ENCODE data around the gene TIFAB. TPM values are rescaled to one million over a fixed set of nuclear protein-coding genes. Genes with fewer than 3 reads are reported as not detected.

Gene TIFAB
- total and polyA plus RNA-seq, 7 donors, result 0.46 to 1.4 TPM; not detected in 5

DNA sequence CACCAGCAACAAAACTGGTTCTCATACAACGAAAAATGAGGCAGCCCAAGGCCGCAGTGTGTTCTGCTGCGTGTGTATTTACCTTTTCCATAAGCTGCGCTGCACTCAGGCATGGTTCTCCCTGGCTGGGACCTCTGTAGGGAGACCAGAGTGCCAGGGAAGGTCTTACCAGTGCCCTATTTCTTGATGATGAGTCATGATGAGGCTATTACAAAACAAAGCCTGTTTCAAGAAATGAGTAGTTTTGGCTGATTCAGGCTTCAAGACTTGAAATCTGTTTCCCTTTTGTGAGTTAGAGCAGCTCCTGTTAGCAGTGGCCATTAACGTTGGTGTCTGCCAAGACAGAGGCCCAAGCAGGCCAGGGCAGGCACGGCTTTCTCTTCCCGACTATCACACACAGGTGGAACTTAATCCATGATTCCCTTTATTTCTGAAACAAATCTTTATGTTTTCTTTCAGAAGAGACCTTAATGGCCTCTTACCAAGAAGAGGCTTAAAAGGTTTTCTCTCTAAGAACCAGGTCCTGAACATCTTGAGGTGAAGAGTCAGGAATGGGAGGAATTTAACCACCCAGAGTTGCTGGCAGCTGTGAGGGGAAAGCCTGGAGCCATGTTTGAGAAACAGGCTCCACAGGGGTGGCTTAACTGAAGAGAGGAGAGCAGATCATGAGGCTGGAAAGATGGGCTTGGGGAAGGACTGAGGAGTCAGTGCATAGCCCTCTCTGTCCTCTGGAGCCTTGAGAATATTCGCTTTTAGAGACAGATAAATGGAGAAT lies 41.4 kb upstream of the TIFAB start:
- H3K36me3 ChIP-seq, result no peaks in the 10 kb centered on the region
- H3K4me1 ChIP-seq, result peaks cover 0 to 20% (median 18%) of the 10 kb centered on the region in 4 donors
- H3K27ac ChIP-seq, result no peak overlapping the region
- no peak overlapping the region for H3K4me3 ChIP-seq
- H3K9me3 ChIP-seq, result no peaks in the 10 kb centered on the region
- 78 to 83% methylated on average over 8 of the region's 8 CpGs for WGBS, 2 donors
- no peak for DNase-seq
- peaks cover 12 to 44% (median 36%) of the 10 kb centered on the region in 3 donors for H3K27me3 ChIP-seq
- intact Hi-C loops (cut with DNase I), result no loop called here
- TF ChIP-seq POLR2A (IDR thresholded peaks at IDR 0.05) (no peak), POLR2AphosphoS5 (IDR thresholded peaks at IDR 0.05) (no peak), CTCF (IDR thresholded peaks at IDR 0.05) (no peak), EP300 (IDR thresholded peaks at IDR 0.05) (no peak)

GRCh38 chr5:135492319-135492626 lies 40.1 kb upstream of the TIFAB start:
- TF ChIP-seq EP300 (IDR thresholded peaks at IDR 0.05), result no peak
- TF ChIP-seq POLR2A (IDR thresholded peaks at IDR 0.05), result no peak
- intact Hi-C loops (cut with DNase I), result no loop called here
- no peak for DNase-seq

GRCh38 chr5:135491552-135492318 lies 39.6 kb upstream of the TIFAB start:
- H3K9me3 ChIP-seq, result no peaks in the 10 kb centered on the region
- intact Hi-C loops (cut with DNase I), result no loop called here
- no peak overlapping the region for H3K4me3 ChIP-seq
- DNase-seq, result no peak
- no peak for TF ChIP-seq EP300 (IDR thresholded peaks at IDR 0.05)
- TF ChIP-seq POLR2A (IDR thresholded peaks at IDR 0.05), result no peak
- no peak for TF ChIP-seq POLR2AphosphoS5 (IDR thresholded peaks at IDR 0.05)
- TF ChIP-seq CTCF (IDR thresholded peaks at IDR 0.05), result no peak
- 8 to 15% methylated on average over 40 of the region's 40 CpGs for WGBS, 2 donors
- no peak overlapping the region for H3K27ac ChIP-seq
- peaks cover 13 to 62% (median 54%) of the 10 kb centered on the region in 3 donors for H3K27me3 ChIP-seq
- H3K36me3 ChIP-seq, result no peaks in the 10 kb centered on the region
- peaks cover 0 to 26% (median 23%) of the 10 kb centered on the region in 4 donors for H3K4me1 ChIP-seq

More at GRCh38 chr5:135492319-135492626, 40.1 kb upstream of the TIFAB start:
- 30 to 56% methylated on average over 3 of the region's 3 CpGs for WGBS, 2 donors
- no peak overlapping the region for H3K4me3 ChIP-seq
- peaks cover 0 to 26% (median 23%) of the 10 kb centered on the region in 4 donors for H3K4me1 ChIP-seq
- H3K27ac ChIP-seq, result no peak overlapping the region
- H3K27me3 ChIP-seq, result peaks cover 13 to 57% (median 49%) of the 10 kb centered on the region in 3 donors
- no peaks in the 10 kb centered on the region for H3K36me3 ChIP-seq
- H3K9me3 ChIP-seq, result no peaks in the 10 kb centered on the region

GRCh38 chr5:135491038-135491551 lies 38.9 kb upstream of the TIFAB start:
- WGBS, 2 donors, result 24 to 25% methylated on average over 14 of the region's 14 CpGs
- peaks cover 13 to 69% (median 60%) of the 10 kb centered on the region in 3 donors for H3K27me3 ChIP-seq
- no peaks in the 10 kb centered on the region for H3K9me3 ChIP-seq
- H3K4me3 ChIP-seq, result no peak overlapping the region
- no peak for TF ChIP-seq POLR2A (IDR thresholded peaks at IDR 0.05)
- TF ChIP-seq EP300 (IDR thresholded peaks at IDR 0.05), result no peak
- TF ChIP-seq CTCF (IDR thresholded peaks at IDR 0.05), result no peak
- TF ChIP-seq POLR2AphosphoS5 (IDR thresholded peaks at IDR 0.05), result no peak
- intact Hi-C loops (cut with DNase I), result no loop called here
- H3K36me3 ChIP-seq, result no peaks in the 10 kb centered on the region
- DNase-seq, result no peak
- peaks cover 0 to 26% (median 23%) of the 10 kb centered on the region in 4 donors for H3K4me1 ChIP-seq
- no peak overlapping the region for H3K27ac ChIP-seq

Data from sigmoid colon (tissue), 7 donors.